Muscle of leg (tissue), 11 donors: ENCODE results near the gene PLPPR2. TPM values are rescaled to one million over a fixed set of nuclear protein-coding genes. Genes with fewer than 3 reads are reported as not detected.

Source experiments
- DNase-seq: peaks from one replicate; pipeline ENCODE4 v3.0.0; 2013
- H3K27ac ChIP-seq: one replicate; pipeline ENCODE4 v1.5.1; 2013; ENCODE audit warnings: mild to moderate bottlenecking, low read length, control low read depth
- H3K27me3 ChIP-seq: one replicate; pipeline ENCODE4 v1.6.1; 2013; ENCODE audit warnings: low read length; ENCODE audit not compliant: control insufficient read depth, insufficient read depth
- H3K36me3 ChIP-seq: one replicate; pipeline ENCODE4 v1.6.1; 2013; ENCODE audit warnings: low read length; ENCODE audit not compliant: control insufficient read depth, insufficient read depth
- H3K4me1 ChIP-seq: one replicate; pipeline ENCODE4 v1.6.1; 2013; ENCODE audit warnings: low read length; ENCODE audit not compliant: control insufficient read depth, insufficient read depth
- H3K4me3 ChIP-seq: one replicate; pipeline ENCODE4 v1.5.1; 2013; ENCODE audit warnings: low read length, control low read depth
- H3K9me3 ChIP-seq: replicated peaks from 2 replicates; pipeline ENCODE4 v1.6.1; 2013; ENCODE audit warnings: low read depth, low read length; ENCODE audit not compliant: control insufficient read depth
- WGBS: methylation state at CpG from one replicate; pipeline ENCODE4 v1.1.5; 2013; ENCODE audit warnings: missing lambda C conversion rate; ENCODE audit not compliant: insufficient coverage; 5-methylcytosine and 5-hydroxymethylcytosine counted together
- polyA plus RNA-seq, 8 donors: library from polyadenylated mRNA; unstranded; fragments of 120-200 nt; gene quantifications; one replicate each; pipeline versions ENCODE4 v1.2.1 to v1.2.3, GENCODE V29; 2013; ENCODE audit warnings: inconsistent platforms in 1 of 8, low replicate concordance in 1 of 8; ENCODE audit not compliant: insufficient read length in 8 of 8, insufficient read depth in 1 of 8
- total RNA-seq: library from RNA; stranded (reverse); fragments of 120-200 nt; gene quantifications from one replicate; pipeline ENCODE4 v1.2.4, GENCODE V29; 2013

PLPPR2 gene
- total and polyA plus RNA-seq, 9 donors = 4.8 to 16.7 (median 13.0) TPM

DNA sequence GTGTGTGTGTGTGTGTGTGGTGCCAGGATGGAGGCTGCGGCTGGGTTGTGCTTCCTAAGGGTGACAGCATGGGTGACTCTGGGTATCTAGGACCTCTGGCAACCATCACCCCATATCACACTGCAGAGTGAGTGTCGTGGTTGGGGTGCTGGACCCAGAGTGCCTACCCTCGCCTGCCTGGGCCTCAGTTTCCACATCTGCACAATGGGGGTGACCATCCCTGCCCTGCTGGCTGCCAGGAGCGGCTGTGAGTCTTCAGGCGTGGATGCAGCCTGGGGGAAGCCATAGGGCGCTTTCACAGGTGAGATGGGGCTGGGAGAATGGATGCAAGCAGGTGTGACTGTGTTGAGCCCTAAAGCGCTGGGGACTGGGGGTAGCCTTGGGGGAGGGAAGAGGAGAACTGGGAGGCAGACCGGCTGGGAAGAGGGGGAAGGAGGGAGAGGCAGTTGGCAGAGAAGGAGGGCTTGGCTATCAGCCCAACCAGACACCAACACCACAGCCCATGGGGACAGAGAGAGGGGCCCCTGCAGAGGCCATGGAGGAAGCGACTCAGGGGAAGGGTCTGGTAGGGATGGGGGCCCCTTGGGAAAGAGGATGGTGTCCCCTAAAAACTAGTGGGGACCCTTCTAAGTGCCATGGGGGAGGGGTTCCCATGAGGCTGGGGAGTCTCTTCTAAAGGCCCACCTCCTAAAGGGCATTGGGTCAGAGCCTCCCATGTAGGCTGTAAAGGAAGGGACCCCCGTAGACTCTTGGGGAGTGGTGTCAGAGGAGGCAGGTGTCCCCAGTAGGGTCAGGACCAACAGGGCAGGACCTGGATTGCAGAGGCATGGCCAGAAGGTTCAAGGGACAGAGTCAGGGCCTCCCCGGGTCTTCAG is 1.7 kb downstream of the PLPPR2 start:
- Histone ChIP-seq H3K4me1 (peaks cover 20% of the 10 kb centered on the region), H3K4me3 (no peak overlapping the region), H3K27me3 (peaks cover 13% of the 10 kb centered on the region), H3K36me3 (peaks cover 7% of the 10 kb centered on the region), H3K9me3 (no peaks in the 10 kb centered on the region), H3K27ac (no peak overlapping the region)
- DNase-seq = no peak
- WGBS = 87% methylated on average over 6 of the region's 11 CpGs

DNA sequence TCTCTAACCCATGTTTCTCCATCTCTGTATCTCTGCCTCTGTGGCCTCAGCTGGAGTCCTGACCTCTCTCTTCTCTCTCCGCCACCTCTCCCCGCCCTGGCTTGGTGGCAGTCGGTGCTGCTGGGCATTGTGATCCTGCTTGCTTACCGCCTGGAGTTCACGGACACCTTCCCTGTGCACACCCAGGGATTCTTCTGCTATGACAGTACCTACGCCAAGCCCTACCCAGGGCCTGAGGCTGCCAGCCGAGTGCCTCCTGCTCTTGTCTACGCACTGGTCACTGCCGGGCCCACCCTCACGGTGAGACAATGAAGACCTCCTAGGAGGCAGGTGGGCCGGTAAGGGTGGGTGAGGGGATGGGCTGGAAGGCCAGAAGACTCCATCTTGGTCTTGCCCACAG is 4.2 kb downstream of the PLPPR2 start:
- 80% methylated on average over 8 of the region's 11 CpGs for WGBS

DNA sequence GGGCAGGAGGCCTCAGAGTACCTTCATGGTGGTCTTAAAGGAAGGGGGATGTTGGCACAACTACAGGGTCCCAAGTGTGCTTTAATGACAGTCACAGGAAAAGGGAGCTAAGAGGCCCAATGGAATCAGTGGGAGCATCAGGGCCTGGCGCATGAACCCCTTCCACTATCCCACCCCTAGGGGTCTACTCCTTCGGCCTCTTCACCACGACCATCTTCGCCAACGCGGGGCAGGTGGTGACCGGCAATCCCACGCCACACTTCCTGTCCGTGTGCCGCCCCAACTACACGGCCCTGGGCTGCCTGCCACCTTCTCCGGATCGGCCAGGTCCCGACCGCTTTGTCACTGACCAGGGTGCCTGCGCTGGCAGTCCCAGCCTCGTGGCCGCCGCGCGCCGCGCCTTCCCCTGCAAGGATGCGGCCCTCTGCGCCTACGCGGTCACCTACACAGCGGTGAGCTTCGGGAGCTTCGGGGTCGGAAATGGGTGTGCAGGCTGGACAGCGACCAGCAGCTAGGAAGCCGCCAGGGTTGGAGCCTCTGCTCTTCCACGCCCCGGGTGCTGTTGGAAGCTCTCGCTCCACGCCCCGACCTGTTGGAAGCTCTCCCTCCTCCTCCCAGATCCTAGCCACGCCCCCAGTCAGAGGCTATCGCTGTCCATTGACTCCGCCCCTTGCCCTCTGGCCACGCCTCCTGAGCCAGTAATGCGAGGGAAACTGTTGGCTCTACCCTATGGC is 6.0 kb downstream of the PLPPR2 start:
- Histone ChIP-seq H3K9me3 (no peaks in the 10 kb centered on the region), H3K4me3 (no peak overlapping the region), H3K36me3 (peaks cover 30% of the 10 kb centered on the region), H3K27me3 (peaks cover 12% of the 10 kb centered on the region), H3K4me1 (peaks cover 13% of the 10 kb centered on the region), H3K27ac (no peak overlapping the region)
- WGBS = 33% methylated on average over 42 of the region's 43 CpGs
- no peak for DNase-seq

More for the DNA sequence above, 4.2 kb downstream of the PLPPR2 start:
- peaks cover 16% of the 10 kb centered on the region for H3K36me3 ChIP-seq
- no peak for DNase-seq
- H3K4me1 ChIP-seq = peaks cover 20% of the 10 kb centered on the region
- H3K27me3 ChIP-seq = peaks cover 12% of the 10 kb centered on the region
- H3K9me3 ChIP-seq = no peaks in the 10 kb centered on the region
- H3K27ac ChIP-seq = no peak overlapping the region
- H3K4me3 ChIP-seq = no peak overlapping the region

DNA sequence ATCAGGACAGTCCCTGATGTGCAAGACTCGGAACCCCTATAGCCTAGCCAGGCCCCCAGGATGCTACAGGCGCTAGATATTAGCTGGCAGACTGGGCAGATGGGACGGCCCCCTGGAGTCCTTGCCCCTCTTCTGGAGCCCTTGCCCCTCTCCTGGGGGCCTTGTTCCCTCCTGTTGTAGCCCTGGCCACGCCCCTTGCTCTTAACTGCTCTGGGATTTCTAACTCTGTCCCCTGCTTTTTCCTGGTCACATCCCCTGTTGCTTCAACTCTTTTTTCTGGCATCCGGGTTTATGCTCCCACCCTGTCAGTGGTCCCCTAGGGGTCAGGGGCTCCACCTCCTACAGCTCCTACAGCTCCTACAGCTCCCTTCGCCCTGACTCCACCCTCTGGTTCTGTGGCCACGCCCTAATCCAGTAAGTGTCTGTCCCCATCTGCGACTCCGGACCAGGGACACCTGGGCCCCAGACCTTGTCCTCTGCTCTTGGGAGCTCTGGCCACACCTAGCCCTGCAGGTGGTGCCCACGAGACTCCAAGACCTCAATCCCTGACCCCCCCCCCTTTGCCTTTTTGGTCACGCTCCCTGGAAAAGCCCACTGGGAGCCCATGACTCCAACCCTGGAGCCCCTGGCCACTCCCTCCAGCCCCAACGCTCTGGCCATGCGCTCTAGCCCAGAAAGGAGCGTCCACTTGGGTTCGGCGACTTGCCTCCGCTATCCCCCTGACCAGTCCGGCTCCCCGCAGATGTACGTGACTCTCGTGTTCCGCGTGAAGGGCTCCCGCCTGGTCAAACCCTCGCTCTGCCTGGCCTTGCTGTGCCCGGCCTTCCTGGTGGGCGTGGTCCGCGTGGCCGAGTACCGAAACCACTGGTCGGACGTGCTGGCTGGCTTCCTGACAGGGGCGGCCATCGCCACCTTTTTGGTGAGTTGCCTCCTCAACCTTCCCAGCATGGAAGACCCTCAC is 6.8 kb downstream of the PLPPR2 start:
- H3K27ac ChIP-seq = no peak overlapping the region
- H3K36me3 ChIP-seq = peaks cover 30% of the 10 kb centered on the region
- WGBS = 60% methylated on average over 30 of the region's 35 CpGs
- no peak overlapping the region for H3K4me3 ChIP-seq
- H3K4me1 ChIP-seq = peaks cover 6% of the 10 kb centered on the region
- H3K27me3 ChIP-seq = peaks cover 12% of the 10 kb centered on the region
- no peaks in the 10 kb centered on the region for H3K9me3 ChIP-seq
- DNase-seq = no peak

DNA sequence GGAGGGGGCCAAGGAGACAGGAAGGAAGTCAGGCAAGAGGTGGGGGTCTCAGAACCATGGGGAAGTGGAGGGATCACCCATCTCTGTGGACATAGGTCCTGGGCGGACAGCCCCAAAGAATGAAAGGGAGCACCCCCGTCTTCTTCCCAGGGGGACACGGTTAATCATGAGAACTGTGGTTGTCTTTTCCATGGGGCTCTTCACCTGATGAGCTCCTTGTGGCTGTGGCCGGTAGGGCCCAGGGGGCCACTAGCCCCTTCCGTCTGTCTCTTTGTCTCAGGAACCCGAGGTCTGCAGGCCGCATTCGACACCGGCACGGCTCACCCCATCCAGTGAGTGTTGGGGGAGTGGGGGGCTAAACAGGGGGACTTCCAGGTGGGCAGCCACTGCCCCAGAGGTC is 8.6 kb downstream of the PLPPR2 start:
- H3K27ac ChIP-seq = no peak overlapping the region
- peaks cover 6% of the 10 kb centered on the region for H3K4me1 ChIP-seq
- 89% methylated on average over 7 of the region's 10 CpGs for WGBS
- H3K9me3 ChIP-seq = no peaks in the 10 kb centered on the region
- no peak overlapping the region for H3K4me3 ChIP-seq
- H3K27me3 ChIP-seq = peaks cover 12% of the 10 kb centered on the region
- H3K36me3 ChIP-seq = peaks cover 30% of the 10 kb centered on the region
- no peak for DNase-seq

DNA sequence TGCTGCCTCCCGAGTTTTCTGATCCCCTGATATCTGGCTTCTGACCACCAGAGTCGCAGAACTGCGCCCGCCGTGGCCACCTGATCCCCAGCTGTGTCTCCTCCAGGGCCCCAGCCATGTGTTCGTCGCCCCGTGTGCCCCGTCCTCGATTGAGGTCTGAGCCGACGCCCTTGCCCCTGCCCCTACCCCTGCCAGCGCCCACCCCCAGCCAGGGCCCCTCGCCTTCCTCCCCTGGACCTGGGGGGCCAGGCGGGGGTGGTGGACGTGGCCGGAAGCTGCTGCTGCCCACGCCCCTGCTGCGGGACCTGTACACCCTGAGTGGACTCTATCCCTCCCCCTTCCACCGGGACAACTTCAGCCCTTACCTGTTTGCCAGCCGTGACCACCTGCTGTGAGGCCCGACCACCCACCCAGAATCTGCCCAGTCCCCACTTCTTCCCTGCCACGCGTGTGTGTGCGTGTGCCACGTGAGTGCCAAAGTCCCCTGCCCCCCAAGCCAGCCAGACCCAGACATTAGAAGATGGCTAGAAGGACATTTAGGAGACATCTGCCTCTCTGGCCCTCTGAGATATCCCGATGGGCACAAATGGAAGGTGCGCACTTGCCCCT is 9.2 kb downstream of the PLPPR2 start:
- no peak overlapping the region for H3K27ac ChIP-seq
- H3K9me3 ChIP-seq = no peaks in the 10 kb centered on the region
- H3K36me3 ChIP-seq = peaks cover 28% of the 10 kb centered on the region
- peaks cover 12% of the 10 kb centered on the region for H3K27me3 ChIP-seq
- peaks cover 6% of the 10 kb centered on the region for H3K4me1 ChIP-seq
- DNase-seq = no peak
- H3K4me3 ChIP-seq = no peak overlapping the region
- WGBS = 79% methylated on average over 25 of the region's 28 CpGs

DNA sequence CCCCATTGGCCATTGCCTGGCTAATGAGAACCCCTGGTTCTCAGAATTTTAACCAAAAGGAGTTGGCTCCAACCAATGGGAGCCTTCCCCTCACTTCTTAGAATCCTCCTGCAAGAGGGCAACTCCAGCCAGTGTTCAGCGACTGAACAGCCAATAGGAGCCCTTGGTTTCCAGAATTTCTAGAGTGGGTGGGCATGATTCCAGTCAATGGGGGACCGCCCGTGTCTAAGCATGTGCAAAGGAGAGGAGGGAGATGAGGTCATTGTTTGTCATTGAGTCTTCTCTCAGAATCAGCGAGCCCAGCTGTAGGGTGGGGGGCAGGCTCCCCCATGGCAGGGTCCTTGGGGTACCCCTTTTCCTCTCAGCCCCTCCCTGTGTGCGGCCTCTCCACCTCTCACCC is 9.7 kb downstream of the PLPPR2 start:
- peaks cover 6% of the 10 kb centered on the region for H3K4me1 ChIP-seq
- no peak overlapping the region for H3K27ac ChIP-seq
- no peak overlapping the region for H3K4me3 ChIP-seq
- H3K9me3 ChIP-seq = no peaks in the 10 kb centered on the region
- peaks cover 12% of the 10 kb centered on the region for H3K27me3 ChIP-seq
- H3K36me3 ChIP-seq = peaks cover 26% of the 10 kb centered on the region
- DNase-seq = no peak
- WGBS = 30% methylated on average over 2 of the region's 5 CpGs

DNA sequence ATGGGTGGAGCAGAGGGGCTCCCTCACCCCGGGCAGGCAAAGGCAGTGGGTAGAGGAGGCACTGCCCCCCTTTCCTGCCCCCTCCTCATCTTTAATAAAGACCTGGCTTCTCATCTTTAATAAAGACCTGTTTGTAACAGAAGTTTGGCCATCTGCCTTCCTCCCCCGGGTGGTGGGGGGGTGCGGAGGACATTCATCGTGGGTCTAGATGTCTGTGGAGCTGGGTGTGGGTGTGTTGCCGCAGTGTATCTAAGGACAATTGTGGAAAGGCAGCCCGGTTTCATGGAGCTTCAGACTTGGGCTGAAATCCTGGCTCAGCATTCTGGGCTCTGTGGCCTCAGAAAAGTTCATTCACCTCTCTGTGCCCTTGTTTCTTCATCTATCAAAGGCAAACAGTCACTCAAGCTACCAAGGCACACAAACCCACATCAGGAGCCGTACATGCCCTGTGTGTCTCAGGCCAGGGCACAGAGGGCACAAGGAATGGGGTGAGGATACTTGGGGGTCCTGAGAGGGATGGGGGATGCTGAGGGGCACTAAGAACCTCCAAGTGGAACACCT is 10.4 kb downstream of the PLPPR2 start:
- Histone ChIP-seq H3K36me3 (peaks cover 26% of the 10 kb centered on the region), H3K27ac (no peak overlapping the region)

DNA sequence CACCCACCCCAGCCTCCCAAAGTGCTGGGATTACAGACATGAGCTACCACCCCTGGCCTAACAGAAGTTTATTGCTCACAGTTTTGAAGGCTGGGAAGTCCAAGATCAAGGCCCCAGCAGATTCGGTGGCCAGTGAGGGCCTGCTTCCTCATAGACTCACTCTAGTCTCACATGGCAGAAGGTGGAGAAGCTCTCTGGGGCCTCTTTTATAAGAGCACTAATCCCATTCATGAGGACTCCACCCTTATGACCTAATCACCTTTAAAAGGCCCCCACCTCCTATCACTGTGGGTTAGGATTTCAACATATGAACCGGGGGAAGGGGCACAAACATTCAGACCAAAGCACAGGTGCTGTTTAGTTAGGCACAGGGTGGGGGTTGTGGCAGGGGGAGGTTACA is 12.3 kb downstream of the PLPPR2 start:
- no peak for DNase-seq
- Histone ChIP-seq H3K9me3 (no peaks in the 10 kb centered on the region), H3K4me3 (no peak overlapping the region), H3K36me3 (peaks cover 16% of the 10 kb centered on the region), H3K27me3 (no peaks in the 10 kb centered on the region), H3K27ac (no peak overlapping the region), H3K4me1 (no peaks in the 10 kb centered on the region)
- no CpG with 5 or more reads among the region's 2 CpGs for whole genome bisulfite sequencing

More for the DNA sequence above, 10.4 kb downstream of the PLPPR2 start:
- Histone ChIP-seq H3K27me3 (peaks cover 12% of the 10 kb centered on the region), H3K4me3 (no peak overlapping the region), H3K9me3 (no peaks in the 10 kb centered on the region), H3K4me1 (peaks cover 6% of the 10 kb centered on the region)
- 30% methylated on average over 2 of the region's 7 CpGs for WGBS
- DNase-seq = no peak
